Ishikawa (cell line): ENCODE data around the gene OR5K2.

ENCODE experiments used
- CEBPB ChIP-seq: IDR thresholded peaks from 2 replicates; pipeline ENCODE4 v1.6.1; 2012
- CREB1 ChIP-seq: IDR thresholded peaks from 2 replicates; pipeline ENCODE4 v1.6.1; 2012; ENCODE audit warnings: low read depth
- EGR1 ChIP-seq: IDR thresholded peaks from 2 replicates; pipeline ENCODE4 v1.6.1; 2012
- EP300 ChIP-seq: IDR thresholded peaks from 2 replicates; pipeline ENCODE4 v1.6.1; 2012; ENCODE audit warnings: borderline replicate concordance
- FOXM1 ChIP-seq: IDR thresholded peaks from 2 replicates; pipeline ENCODE4 v1.6.1; 2012; ENCODE audit warnings: low read depth, borderline replicate concordance
- MAX ChIP-seq: IDR thresholded peaks from 2 replicates; pipeline ENCODE4 v1.6.1; 2012
- NFIC ChIP-seq: IDR thresholded peaks from 2 replicates; pipeline ENCODE4 v1.6.1; 2012
- RAD21 ChIP-seq: IDR thresholded peaks from 2 replicates; pipeline ENCODE4 v1.6.1; 2012; ENCODE audit warnings: low read depth
- REST ChIP-seq: IDR thresholded peaks from 2 replicates; pipeline ENCODE4 v1.6.1; 2012; ENCODE audit warnings: low read depth, mild to moderate bottlenecking
- TAF1 ChIP-seq: IDR thresholded peaks from 2 replicates; pipeline ENCODE4 v1.6.1; 2012; ENCODE audit warnings: low read depth, mild to moderate bottlenecking
- TCF12 ChIP-seq: IDR thresholded peaks from 2 replicates; pipeline ENCODE4 v1.6.1; 2012; ENCODE audit warnings: low read depth
- TEAD4 ChIP-seq: IDR thresholded peaks from 2 replicates; pipeline ENCODE4 v1.6.1; 2012
- YY1 ChIP-seq: IDR thresholded peaks from 2 replicates; pipeline ENCODE4 v1.6.1; 2012; ENCODE audit warnings: low read depth
- ZBTB7A ChIP-seq: IDR thresholded peaks from 2 replicates; pipeline ENCODE4 v1.6.1; 2012; ENCODE audit warnings: low read depth
- TF ChIP-seq, protein P1 (sequence below): IDR thresholded peaks from 2 replicates; pipeline ENCODE4 v1.6.1; 2012

The OR5K2 gene

GRCh38 chr3:98501863-98502576 is 4.5 kb downstream of the OR5K2 start:
- TF ChIP-seq EP300 (no peak), CEBPB (no peak), RAD21 (no peak), ZBTB7A (no peak), TAF1 (no peak), YY1 (no peak)

GRCh38 chr3:98504539-98504938 is 7.1 kb downstream of the OR5K2 start:
- TF ChIP-seq MAX, result no peak
- TF ChIP-seq TEAD4, result no peak
- TF ChIP-seq ZBTB7A, result no peak
- TF ChIP-seq TCF12, result no peak
- no peak for TF ChIP-seq EP300
- TF ChIP-seq NFIC, result no peak
- TF ChIP-seq RAD21, result no peak
- no peak for TF ChIP-seq CEBPB
- no peak for TF ChIP-seq CREB1
- TF ChIP-seq, protein P1, sequence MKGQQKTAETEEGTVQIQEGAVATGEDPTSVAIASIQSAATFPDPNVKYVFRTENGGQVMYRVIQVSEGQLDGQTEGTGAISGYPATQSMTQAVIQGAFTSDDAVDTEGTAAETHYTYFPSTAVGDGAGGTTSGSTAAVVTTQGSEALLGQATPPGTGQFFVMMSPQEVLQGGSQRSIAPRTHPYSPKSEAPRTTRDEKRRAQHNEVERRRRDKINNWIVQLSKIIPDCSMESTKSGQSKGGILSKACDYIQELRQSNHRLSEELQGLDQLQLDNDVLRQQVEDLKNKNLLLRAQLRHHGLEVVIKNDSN, result no peak
- TF ChIP-seq EGR1, result no peak
- TF ChIP-seq FOXM1, result no peak
- no peak for TF ChIP-seq REST
- TF ChIP-seq YY1, result no peak
- TF ChIP-seq TAF1, result no peak

DNA sequence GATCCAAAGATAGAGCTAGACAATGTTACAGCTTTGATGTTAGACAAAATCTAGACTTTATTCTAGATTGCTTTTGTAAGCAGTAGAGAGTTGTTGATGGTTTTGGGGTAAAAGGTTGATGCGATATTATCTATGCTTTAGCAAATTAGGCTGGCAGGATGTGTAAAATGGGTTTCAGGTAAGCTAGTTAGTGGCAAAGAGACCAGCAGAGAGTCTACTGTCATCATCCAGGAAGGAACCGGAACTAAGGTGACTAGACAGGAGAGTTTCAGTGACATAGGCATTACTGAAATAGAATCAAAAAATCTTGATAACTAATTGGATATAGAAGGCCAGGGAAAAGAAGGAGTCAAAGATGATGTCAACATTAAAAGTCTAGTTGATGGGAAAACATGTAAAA is 11.1 kb downstream of the OR5K2 start:
- no peak for TF ChIP-seq CEBPB
- TF ChIP-seq, protein P1, result no peak
- no peak for TF ChIP-seq YY1
- TF ChIP-seq REST, result no peak
- no peak for TF ChIP-seq TCF12
- no peak for TF ChIP-seq ZBTB7A
- no peak for TF ChIP-seq EP300
- no peak for TF ChIP-seq MAX
- no peak for TF ChIP-seq FOXM1
- TF ChIP-seq NFIC, result no peak
- TF ChIP-seq TAF1, result no peak
- no peak for TF ChIP-seq EGR1
- TF ChIP-seq RAD21, result no peak
- TF ChIP-seq CREB1, result no peak
- TF ChIP-seq TEAD4, result no peak

DNA sequence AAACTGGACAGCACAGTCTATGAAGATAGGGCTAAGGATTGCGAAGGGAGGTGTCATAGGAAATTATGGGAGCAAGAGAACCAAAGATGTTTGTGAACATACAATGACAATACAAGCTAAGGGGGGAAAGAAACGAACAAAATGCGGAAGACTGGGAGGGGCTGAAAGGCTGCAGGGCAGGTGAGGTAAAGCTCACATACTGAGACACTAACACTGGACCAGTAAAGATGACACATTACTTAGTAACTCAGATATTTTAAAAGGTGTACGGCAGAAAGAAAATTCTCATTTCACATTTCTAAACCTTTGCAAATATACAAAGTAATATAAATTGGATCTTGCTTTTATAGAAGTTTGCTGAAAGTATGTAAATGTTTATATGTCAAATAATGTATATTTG is 15.1 kb downstream of the OR5K2 start:
- TF ChIP-seq, protein P1, result no peak
- no peak for TF ChIP-seq EGR1
- no peak for TF ChIP-seq FOXM1
- no peak for TF ChIP-seq ZBTB7A
- no peak for TF ChIP-seq CREB1
- TF ChIP-seq YY1, result no peak
- TF ChIP-seq MAX, result no peak
- no peak for TF ChIP-seq NFIC
- no peak for TF ChIP-seq REST
- no peak for TF ChIP-seq TAF1
- no peak for TF ChIP-seq TCF12
- TF ChIP-seq RAD21, result no peak
- no peak for TF ChIP-seq EP300
- no peak for TF ChIP-seq CEBPB
- TF ChIP-seq TEAD4, result no peak
